NOMO-1 treated with DMSO at 0.1 percent for 48 hours (cell line): ENCODE results near the gene ADD1.

Source experiments
- DNase-seq: peaks from one replicate; lab custom pipeline; 2025; ENCODE audit not compliant: unreplicated experiment; lab: John Stamatoyannopoulos, UW

The ADD1 gene

DNA sequence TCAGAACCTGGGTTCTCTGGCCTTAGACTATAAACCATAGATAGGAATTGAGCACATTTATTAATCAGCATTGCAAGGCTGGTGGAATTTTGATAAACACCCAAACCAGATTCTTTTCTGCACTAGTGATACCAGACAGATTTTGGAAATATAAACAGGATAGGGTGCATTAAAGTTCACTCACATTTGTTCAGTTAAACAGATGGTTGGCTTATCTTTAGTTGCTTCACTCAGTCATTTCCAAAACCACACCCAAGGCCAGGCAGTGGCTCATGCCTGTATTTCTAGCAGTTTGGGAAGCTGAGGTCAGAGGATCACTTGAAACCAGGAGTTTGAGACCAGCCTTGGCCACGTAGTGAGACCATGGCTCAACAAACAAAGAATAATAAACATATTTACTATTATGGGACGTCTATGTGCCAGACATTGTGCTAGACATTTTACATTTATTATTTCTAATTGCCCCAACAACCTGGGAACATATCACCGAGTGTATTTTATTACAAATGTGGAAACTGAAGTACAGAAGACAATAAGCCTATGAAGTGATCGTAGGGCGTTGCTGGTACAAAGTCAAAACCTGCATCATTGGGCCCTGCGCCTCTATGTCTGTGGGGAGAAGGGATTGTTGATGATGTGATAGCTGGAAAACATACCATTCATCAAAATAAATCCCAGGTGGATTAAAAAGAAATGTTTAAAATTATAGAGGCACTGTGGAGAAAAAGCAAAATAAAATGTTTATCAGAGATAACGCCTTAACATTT is 15.0 kb downstream of the ADD1 start:
- DNase-seq = peak; percentile 44

DNA sequence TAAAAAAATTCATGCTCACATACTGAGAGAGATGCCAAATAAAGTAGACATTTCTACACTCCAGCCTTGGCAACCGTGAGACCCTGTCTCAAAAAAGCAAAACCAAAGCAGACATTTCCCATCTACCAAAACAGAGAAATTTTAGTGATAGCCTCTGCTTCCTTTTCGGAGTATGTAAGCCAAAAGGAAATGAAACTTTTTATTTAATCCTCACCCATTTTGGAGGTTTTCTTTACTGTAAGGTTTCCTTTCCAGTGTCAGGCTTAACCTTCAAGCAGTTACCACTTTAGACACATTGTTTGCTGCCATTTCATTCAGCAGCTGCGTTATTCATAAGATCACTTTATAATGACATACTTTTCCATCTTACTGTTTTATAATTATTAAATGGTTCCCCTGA is 15.9 kb downstream of the ADD1 start:
- DNase-seq = peak; percentile 67

DNA sequence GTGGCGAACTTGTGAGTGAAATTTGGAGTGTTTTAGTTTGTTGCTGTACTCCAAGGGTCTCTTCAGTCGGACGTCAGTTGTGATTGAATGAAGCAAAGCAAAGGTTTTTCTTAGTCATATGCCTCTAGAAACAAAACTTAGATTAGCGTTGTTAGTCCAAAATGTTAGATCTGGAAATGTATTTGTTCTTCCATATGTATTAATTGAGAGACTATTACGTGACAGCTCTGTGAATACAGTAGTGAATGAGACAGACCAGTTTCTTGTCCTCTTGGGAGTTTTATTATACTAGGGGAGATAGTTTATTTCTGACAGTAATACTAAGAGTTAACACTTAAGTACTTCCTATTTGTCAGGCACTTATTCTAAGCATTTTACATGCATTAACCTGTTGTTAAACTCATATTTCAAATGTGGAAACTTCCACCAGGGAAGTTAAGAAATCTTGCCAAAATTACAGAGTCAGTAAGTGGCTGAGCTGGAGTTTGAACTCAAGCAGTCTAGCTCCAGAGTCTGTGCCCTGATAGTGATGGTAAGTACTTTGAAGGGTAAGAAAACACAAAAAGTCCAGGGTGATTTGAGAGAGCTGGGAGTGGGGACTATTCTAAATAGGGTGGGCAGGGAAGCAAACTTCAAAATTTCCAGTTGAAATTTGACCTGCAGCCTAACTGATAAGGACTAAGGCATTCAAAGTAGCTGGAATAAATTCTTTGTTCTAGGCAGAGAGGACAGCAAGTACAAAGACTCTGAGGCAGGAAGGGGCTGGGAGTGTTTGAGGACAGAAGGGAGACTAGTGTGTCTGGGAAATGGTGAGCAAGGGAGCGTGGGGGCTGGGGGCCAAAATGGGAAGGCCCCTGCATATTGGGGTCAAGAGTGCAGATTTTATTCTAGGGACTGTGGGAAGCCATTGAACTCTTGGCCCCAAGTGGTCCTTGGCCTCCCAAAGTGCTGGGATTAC is 17.0 kb downstream of the ADD1 start:
- peak; percentile 53 for DNase-seq

DNA sequence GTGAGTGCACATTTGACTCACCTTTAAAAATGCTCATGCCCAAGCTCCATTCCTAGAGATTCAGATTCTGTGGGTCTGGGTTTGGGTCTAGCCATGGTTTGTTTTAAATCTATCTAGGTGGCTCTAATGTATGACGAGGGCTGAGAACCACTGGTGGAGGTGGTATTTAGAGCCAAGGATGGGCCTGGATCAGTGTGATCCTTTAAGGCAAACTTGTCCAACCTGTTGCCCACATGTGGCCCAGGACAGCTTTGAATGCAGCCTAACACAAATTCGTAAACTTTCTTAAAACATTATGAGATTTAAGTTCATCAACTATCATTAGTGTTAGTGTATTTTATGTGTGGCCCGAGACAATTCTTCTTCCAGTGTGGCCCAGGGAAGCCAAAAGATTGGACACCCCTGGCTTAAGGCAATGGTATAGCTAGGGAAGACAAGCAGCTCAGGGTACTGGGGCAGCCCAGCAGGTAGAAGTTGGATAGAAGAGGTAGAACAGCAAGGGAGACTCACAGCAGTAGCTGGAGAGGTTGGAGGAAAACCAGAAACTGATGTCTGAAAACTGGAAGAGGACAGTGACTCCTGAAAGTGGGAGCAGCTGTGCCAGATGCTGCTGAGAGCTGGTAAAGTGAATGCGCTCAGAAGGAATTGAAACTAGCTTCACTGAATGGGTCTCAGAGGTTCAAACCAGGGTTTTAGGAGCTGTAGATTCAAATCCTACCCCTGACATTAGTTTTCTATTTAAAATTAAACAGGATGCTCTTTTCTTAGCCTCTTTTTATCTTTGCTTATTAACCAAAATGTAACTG is 18.2 kb downstream of the ADD1 start:
- DNase-seq = no peak

DNA sequence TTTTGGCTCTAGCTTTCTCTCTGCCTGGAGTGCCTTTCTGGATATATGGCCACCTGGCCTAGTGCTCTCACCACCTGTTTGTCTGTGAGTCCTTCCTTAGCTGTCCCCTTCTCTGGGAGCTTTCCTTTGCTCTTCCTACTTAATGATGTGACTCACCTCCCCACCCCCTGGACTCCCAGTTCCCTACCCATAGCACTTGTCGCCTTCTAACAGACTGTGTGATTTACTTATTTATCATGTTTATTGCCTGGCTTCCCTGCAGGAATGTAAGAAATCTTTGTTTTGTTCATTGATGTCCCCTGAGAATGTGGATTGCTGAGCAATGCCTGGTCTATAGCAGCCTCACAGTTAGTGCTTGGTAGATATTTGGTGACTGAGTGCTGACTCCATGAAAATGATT is 18.9 kb downstream of the ADD1 start:
- DNase-seq = no peak

DNA sequence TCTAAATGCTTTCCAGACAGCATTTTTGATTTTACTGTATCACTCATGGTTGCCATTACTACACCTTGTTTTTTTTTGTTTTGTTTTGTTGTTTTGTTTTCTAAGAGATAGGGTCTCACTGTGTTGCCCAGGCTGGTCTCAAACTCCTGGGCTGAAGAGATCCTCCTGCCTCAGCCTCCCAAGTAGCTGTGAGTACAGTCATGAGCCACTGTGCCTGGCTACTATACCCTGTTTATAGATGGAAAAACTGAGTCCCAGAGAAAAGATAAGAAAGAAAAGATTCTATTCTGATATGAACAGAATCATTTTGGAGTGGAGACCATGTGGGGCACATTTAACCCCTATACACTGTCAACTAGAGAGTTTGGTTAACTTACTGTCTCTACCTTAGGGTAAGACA is 20.0 kb downstream of the ADD1 start:
- DNase-seq = no peak

DNA sequence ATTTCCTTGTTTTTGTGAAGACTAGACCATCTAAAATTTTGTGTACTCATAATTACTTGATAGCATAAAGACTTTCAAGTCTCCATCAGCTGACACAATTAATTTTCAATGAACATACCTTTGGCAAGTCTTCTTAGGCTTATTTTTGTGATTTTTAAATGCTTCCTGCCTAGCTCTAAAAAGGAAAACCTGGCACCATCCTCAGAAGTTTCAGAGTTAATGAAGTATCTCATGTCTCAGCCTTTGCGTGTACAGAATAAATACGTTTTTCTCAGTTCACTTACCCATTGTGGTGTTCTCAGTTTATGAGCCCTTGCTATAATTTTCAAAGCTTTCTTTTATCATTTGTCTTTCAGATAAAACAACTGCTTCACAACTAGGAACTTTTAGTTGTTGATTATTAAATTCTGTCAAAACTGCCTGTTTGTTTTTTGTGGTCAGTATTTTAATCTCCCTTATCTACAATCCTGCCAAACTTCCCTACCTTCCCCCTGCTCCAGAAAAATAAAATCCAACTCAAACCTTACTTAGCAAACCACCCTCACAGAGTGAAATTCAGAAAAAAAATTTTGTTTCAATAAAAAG is 21.6 kb downstream of the ADD1 start:
- DNase-seq = no peak

DNA sequence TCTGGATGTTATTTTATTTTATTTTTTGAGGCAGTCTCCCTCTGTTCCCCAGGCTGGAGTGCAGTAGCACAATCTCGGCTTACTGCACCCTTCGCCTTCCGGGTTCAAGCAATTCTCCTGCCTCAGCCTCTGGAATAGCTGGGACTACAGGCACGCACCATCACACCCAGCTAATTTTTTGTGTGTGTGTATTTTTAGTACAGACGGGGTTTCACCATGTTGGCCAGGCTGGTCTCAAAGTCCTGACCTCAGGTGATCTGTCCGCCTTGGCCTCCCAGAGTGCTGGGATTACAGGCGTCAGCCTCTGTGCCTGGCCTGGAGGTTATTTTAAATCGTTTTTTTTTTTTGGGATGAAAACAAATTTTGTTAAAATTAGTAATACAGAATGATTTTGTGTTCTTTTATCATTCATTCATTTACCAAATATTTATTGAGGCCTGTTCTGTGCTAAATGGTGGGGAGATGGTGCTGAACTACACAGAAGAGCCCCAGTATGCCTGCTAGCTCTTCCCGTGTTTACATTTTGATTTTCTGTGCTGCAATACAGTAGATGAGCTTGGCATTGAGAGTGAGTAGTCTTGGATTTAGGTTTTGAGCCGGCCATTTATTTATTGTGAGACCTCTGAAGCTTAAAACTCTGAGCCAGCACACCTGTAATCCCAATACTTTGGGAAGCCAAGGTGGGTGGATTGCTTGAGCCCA is 22.7 kb downstream of the ADD1 start:
- no peak for DNase-seq

DNA sequence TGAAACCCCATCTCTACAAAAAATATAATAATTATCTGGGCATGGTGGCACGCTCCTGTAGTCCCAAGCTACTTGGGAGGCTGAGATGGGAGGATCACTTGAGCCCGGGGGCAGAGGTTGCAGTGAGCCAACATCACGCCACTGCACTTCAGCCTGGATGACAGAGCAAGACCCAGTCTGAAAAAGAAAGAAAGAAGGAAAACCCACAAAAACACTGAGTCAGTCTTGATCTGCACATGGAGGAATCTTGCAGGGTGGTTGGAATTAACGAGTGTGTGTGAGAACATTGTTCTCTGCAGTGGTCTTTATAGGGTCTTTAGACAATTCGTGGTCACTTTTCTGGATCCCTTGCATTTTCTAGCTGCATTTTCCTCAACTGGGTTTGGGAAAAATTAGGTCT is 23.2 kb downstream of the ADD1 start:
- no peak for DNase-seq

DNA sequence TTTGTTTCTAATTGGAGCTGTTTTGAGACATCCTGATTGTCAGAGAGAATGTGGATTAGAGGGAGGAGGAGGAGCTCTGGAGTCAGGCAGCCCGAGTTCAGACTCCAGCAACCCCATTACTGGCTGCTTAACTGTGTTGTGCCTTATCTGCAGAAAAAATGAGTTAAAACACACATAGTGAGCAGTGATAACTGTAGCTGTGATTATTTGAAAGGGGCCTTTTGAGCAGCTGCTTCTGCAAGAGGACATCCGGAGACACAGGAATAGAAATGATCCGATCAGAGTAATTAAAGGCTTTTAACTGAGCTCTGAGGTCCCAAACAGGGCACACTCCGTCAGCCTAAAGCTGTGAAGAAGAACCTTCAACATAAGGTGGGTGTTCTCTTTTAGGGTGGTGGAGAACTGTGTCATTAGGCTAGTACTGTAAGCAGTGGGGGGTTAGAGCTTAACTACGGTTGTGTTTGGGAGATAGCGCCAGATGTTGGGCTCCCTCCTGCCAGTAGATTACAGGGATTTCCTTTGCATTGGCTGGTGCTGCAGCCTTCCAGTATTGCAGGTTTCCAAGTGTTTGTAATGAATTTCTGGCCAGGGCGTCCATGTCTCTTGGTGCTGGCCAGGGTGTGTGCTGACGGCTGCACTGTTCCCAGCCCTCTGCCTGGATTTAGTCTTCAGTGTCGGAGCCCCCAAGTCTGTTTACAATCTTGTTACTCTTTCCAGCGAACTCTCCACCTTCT is 24.3 kb downstream of the ADD1 start:
- DNase-seq = no peak

DNA sequence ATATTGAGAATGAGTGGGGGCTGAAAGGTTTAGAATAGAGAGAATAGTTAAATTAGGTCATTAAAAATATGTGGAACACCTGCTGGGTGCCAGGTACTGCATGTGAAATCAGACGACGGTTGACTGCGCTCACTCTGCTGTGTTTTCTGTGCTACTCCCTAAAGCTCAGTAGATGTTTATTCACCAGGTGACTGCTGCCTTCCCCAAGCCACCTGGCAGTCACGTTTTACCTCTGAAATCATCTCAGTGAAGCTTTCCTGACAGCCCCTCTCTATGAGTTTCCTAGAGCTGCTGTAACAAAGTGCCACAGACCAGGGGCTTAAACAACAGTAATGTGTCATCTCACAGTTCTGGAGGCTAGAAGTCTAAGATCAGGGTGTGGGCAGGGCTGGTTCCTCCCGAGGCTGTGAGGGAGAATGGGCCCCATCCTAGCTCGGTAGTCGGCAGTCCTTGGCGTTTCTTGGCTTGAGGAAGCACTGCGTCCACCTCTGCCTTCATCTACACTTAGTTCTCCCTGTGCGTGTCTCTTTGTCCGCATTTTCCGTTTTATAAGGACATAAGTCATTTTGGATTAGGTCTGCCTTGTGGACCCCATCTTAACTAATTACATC is 25.3 kb downstream of the ADD1 start:
- DNase-seq = no peak

DNA sequence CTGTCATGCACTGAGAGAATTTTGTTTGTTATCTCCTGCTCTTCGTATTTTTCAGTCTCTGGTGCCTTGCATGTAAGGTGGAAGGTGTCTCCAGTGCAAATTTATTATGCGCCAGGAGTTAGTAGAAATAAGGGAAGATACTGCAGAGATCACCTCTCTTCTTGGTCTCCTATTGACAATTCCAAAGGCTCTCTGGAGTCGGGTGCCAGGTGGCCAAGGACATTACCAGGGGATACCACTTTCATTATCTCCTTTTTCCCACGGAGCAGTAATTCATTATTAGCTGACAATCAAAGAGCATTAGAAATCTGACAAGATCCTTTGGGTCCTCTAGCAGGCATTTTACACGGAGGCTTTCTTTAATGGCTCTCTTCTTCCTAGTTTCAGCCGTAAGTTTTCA is 26.0 kb downstream of the ADD1 start:
- no peak for DNase-seq

DNA sequence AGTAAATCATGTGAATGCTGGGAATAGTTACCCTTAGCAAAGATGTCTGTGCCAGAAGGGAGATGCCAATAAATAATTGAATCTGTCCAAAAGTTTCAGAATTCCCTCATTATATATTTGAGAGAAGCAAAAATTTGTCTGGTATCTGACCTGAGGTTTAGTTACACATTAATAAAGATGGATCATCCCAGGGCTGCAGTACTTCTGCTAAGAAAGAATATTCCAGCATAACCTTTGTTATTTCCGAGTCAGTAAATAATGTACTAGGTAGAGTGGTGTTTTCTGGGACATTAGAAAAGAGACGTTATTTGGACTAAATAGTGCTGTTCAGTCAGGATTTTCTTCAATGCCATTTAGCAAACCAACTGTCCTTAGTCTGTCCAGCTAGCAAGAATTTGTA is 26.4 kb downstream of the ADD1 start:
- DNase-seq = no peak

DNA sequence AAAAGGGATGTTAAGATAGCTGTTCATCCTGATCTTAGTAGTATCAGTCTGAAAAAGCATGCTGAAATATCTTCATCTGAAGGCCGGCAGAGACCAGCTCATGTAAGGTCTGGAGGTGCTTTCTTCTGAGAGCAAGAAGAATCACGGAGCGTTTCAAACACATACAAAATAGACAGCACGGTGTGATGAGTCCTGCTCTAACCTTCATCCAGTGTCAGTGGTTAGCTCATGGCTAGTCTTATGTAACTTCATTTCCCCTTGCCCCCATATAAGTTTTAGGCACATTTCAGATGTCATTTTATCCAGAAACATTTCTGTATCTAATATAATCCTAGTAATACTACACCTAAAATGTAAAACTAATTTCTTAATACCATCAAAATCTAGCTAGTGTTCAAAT is 27.8 kb downstream of the ADD1 start:
- DNase-seq = peak; percentile 55

DNA sequence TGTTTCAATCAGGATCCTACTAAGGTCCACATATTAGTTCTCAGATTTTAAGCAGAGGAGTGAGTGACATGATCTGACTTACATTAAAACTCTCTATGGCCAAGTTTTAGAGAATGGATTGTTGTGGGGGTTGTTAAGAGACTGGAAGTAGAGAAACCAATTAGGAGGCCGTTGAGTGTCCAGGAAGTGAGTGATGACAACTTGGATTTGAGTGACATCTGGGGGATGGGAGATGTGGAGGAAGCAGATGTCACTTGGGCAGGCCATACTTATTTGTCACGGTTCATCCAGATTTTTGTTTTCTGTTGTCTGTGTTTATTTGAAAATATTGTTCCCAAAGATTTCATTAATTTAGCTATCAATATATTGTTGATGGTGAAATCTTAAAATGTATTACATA is 28.3 kb downstream of the ADD1 start:
- peak; percentile 44 for DNase-seq

DNA sequence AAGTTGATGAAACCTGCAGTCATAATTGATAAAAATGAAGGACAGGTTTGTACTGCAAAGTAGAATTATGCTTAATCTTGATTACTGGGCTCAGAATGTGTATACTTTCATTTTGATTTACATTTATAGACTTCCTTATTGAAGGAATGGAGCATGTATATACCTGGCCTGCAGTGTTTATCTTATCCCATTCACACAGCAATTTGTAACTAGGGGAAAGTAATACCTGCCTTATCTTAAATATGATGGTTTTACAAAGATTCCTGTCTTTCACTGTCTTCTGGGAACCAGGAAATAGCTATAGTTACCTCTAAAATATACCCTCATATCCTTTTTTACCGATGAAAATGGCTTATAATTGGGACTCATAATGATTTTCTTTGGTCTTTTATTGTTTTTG is 29.7 kb downstream of the ADD1 start:
- no peak for DNase-seq

DNA sequence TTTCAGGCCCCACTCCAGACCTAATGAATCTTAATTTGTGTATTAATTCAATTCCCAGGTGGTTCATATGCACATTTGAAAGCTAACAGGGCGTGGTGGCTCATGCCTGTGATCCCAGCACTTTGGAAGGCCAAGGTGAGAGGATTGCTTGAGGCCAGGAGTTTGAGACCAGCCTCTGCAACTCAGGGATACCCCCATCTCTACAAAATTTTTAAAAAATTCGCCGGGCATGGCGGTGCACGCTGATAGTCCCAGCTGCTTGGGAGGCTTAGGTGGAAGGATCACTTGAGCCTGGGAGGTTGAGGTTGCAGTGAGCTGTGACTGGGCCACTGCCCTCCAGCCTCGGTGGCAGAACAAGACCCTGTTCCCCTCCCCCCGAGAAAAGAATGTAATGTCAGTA is 31.2 kb downstream of the ADD1 start:
- DNase-seq = no peak

DNA sequence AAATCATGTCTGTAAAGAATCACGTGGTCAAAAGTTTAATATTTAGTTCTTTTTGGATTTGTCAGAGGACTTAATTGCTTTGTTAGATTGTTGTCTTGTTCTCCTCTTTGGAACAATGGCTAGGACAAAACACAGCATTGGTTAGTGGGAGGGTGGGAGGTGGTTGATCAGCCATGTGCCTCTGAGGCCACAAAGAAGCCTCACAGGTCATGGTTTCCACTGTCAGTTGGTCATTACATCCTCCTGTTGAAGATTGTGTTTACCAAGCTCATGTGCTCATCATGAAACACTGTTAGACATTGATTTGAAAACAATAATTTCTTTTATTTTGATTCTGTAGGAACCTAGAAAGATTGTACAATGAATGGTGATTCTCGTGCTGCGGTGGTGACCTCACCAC is 31.9 kb downstream of the ADD1 start:
- no peak for DNase-seq

DNA sequence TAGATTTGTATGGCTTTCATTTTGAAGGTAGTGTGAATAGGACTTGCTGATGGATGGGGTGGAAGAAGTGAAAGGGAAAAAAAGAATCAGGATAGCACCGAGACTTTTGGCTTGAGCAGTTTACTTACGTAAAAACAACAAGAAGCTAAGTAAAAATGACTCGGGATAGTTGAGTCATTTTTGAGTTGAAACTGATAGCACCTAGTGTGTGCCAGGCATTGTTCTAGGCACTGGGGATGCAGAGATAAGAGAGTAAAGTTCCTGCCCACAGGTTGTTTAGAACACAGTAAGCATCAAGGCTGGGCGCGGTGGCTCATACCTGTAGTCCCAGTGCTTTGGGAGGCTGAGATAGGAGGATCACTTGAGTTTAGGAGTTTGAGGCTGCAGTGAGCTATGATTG is 34.7 kb downstream of the ADD1 start:
- no peak for DNase-seq
